GM04503 (cell line): ENCODE results near the gene ZSCAN31.
"Not testable (repeated sequence)": the region's sequence is repeated elsewhere in the genome, so short reads cannot be mapped to it uniquely, and the experiment has no call there.

Experiments
- DNase-seq: peaks from one replicate; pipeline ENCODE4 v3.0.0-alpha.2; 2012; ENCODE audit warnings: low read depth

Gene ZSCAN31

DNA sequence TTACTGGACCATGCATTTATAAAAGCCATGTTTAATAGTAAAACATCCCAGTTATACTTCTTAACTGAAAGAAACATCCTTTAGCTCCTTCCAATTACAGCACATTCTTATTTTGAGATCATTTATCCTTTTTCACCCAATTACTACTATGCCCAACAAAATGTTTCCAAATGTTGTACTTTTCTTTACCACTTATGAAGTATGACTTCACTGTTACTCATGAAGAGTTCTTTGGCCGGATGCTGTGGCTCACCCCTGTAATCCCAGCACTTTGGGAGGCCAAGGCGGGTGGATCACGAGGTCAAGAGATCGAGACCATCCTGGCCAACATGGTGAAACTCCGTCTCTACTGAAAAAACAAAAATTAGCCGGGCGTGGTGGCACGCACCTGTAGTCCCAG, 18.1 kb downstream of the ZSCAN31 start:
- DNase-seq, result not testable (repeated sequence)

DNA sequence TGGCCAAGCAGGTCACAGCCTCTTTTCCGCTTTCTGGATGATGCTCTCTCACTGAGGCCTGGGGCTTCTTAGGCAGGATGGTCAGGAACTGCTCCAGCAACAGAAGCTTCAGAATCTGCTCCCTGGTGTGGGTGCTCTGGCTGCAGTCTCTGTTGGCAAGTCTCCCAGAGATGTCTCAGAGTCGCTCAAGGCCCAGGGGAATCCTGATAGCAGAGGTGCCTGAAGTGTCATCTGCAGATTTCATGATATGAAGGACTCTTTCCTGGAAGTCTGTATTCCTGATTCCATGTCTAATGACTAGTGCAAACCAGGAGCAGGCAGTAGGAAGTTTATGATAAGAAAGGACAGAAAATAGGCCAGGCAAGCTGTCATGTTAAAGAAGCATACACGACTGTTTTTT, 20.3 kb downstream of the ZSCAN31 start:
- DNase-seq, result no peak

DNA sequence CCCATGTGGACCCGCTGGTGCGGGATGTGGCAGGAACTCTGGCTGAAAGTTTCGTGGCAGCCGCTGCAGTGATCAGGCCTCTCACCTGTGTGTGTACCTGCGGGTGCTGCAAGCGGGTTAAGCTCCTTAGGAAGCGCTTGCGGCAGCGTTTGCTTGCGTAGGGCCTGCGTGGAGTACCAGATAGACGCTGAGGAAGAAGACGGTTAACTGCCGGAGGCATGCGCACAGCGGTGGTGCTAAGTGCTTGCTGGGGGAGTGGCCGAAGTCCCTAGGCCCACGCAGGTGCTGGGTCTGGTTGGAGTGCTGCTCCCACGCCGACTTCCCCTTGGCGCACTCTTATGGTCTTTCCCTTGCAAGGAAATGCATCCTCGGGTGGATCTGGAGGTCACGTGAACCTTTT, 23.0 kb downstream of the ZSCAN31 start:
- no peak for DNase-seq

DNA sequence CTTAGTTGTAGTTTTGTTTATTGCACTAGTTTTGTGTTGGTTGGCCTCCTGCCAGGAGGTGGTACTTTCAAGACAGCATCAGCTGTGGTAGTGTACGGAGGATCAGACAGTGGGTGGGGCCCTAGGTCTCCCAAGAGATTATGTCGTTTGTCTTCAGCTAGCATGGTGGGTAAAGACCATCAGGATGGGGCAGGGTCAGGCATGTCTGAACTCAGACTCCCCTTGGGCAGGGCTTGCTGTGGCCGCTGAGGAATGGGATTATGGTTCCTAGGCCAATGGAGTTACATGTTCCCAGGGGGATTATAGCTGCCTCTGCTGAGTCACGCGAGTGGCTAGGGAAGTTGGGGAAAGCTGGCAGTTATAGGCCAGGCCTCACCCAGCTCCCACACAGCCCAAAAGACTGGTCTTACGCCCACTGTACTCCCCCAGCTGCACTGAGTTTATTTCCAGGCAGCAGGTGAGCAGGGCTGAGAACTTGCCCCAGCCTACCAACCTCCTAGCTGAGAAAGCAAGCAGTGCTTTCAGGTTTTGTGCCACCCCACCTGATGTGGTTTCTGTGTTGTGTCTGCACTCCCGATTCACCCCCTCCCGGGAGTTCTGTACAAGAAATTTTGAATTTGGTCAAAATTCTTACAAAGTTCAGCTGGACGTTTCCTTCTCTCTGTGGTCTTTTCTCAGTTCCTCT, 24.7 kb downstream of the ZSCAN31 start:
- DNase-seq, result no peak

DNA sequence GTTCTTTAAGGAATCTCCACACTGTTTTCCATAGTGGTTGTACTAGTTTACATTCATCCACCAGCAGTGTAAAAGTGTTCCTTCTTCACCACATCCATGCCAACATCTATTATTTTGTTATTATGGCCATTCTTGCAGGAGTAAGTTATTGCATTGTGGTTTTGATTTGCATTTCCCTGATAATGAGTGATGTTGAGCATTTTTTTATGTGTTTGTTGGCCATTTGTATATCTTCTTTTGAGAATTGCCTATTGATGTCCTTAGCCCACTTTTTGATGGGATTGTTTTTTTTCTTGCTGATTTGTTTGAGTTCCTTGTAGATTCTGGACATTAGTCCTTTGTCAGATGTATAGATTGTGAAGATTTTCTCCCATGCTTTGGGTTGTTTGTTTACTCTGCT, 29.6 kb downstream of the ZSCAN31 start:
- not testable (repeated sequence) for DNase-seq

DNA sequence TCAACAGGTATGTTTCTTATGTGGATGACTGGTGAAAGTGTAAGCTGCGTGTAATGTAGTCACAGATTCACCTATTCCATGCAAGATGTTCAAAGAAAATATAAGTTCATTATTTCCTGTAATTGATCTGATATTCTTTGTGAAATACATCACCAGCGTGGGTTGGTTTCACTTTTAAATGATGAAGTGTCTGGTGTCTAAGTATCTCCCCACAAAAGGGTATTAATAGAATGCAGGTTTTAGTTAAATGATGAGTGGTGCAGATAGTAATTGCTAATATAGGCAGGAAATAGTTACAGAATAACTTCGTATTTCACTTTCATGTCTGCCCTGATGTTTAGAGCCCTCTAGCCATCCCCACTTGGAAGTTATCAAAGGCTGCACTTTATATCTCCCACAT, 32.4 kb downstream of the ZSCAN31 start:
- DNase-seq, result no peak

DNA sequence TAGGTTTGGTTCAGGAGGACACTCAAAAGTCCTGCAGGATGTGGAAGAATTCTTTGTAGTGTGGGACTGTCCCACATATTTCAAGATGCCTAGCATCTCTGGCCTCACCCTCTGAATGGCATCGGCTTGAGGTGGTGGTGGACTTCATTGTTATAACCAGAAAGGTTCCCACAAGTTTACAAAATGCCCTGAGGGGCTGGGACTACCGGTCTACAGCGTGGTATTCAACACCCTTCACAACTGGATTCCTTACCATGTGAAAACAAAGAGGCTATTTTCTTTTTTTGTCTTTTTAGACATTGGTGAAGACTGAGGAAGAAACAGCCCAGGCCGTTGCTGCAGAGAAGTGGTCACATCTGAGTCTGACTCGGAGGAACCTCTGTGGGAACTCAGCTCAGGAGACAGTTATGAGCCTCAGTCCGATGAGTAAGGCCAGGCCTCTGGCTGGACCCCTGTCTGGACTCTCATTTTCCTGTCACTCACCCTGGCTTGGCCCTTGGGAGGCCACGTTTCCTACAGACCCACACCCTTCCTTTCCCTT, 39.4 kb downstream of the ZSCAN31 start:
- DNase-seq, result no peak

DNA sequence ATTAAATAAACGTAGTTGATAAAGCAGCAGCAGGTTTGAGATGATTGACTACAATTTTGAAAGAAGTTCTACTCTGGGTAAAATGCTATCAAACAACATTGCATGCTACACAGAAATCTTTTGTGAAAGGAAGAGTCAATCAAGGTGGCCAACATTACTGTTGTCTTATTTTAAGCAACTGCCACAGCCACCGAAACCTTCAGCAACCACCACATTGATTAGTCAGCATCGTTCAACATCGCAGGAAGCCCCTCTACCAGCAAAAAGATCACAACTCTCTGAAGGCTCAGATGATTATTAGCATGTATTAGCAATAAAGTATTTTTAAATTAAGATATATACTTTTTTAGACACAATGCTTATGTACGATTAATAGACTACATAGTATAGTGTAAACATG, 40.6 kb downstream of the ZSCAN31 start:
- no peak for DNase-seq

DNA sequence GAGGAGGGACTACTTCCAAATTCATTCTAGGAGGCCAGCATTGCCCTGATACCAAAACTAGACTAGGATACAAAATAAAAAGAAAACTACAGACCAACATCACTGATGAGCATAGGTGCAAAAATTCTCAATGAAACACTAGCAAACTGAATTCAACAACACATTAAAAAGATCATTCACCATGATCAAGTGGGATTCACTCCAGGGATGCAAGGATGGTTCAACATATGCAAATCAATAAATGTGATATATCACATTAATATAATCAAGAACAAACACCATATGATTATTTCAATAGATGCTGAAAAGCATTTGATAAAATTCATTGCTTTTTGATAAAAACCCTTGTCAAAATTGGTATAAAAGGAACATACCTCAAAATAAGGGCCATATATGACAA, 44.4 kb downstream of the ZSCAN31 start:
- DNase-seq, result no peak

DNA sequence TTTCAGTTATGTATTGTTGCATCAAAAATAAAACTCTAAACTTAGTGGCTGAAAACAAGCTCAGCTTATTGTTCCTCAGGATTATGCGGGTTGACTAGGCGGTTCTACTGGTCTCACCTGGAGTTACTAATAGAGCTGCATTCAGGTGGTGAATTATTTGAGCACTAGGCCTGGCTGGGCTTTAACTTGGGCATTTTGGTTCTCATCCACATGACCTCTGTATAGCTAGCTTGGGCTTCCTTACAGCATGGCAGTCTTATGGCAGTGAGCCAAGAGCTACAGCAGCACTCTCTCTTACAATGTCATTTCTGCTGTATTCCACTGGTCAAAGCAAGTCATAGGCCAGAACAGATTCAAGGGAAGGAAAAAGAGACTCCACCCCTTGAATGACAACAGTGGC, 53.0 kb downstream of the ZSCAN31 start:
- no peak for DNase-seq

DNA sequence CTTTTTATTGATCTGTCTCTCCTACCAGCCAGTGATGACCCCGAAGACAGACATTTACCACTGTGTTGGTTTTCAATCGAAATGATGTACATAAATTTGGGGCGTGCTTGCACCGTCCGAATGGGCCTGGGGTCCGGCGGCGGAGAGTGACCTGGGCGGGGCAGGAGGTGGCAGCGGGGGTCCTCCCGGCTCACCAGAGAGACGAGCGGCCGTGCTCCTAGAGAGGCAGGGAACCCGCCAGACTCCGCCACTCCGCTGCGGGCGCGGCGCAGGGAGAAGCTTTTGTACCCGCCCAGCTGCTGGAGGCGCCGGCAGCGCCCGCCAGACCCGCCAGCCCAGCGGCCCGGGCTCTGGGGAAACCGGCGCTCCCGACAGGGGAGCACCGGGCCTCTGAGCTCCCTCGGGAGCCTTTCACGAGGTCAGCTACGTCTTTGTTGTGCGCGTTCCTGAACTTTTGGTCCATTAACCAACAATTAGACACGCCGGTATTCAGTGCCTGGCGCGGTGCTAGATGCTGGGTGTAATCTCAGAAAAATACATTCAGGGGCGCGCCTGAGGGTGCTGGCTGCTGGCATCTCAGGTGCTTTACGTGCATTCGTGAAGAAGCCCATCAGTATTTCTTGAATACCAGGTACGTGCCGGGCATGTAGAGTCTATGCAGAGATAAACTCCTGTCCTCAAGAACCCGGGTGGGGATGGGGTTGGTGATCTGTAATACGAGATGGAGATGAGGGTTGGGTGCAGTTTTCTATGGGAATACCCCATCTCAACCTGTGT, 54.5 kb downstream of the ZSCAN31 start, which contains the start of gene PGBD1:
PGBD1 (plus strand) TSS at position 285 of the 777 bp plus-strand sequence. CDS start 2,242 bp downstream, outside the sequence.
- peak; percentile 11 for DNase-seq

DNA sequence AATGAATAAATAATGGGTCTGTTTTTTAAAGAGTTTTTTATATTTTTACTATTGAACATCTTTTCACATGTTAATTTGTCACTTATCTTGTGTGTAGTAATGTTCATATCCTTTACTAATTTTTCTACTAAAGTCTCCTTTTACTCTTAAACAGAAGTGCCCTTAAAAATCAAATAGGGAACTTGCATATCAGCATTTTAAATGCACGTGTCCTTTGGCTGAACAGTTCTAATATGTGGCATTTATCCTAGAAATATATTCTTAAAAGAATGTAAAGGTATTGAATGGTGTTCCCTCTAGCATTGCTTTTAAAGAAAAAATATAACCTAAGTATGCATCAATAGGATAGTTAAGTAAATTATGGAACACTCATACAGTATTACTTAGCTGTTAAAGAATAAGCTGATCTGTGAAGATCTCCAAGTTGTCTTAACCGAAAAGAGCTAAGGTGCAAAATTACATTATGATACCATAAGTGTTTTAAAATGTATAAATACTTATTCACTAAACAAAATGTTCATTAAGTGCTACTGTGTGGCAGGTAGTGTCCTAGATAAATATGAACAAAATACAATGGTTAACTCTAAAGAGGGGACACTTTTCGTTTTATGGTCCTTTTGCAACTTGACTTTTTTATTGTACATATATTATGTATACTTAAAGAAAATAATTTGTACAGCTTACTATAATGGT, 55.2 kb downstream of the ZSCAN31 start:
- DNase-seq, result no peak

DNA sequence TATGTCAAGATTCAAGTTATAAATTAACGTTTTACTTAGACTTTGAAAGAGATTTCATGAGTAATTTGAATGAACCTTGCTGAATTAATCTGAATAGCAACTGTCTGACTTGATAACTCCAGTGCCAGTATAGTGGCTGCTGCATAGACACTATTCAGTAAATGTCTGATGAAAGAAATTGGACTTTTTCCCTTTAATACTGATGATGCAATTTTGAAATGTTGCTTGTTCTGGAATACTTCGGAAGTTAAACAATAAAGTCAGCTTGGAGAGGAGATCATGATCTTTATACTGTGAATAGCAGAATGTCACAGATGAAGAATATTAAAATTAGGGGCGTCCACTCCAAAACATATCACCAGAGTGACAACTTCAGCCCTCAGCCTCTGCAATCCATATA, 58.2 kb downstream of the ZSCAN31 start:
- no peak for DNase-seq

DNA sequence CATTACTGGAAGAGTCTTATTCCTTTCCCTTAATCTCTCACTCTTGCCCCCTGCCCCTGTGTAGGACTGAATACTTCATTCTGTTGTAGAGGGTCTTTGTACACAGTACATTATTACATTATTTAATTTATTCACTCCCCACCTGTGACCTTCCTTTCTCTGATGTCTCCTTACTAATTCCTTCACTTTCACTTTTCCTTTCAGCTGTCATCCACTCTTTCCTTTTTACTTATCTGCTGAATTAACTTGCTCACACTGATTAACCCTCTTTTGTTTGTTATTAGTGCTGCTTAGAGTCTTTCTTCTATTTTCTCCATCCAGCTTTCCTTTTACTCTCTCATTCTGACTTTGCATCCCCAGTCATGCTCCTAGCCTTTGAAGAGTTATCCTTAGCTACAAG, 61.1 kb downstream of the ZSCAN31 start:
- DNase-seq, result no peak
